SU-DHL-6 (cell line): ENCODE measurements around the gene ULK1.

Experiments
- H2AFZ ChIP-seq: fragments of 200-600 bp; sonication (generic); 2 replicates; pipeline ENCODE4 v1.6.1; 2014; ENCODE audit warnings: low read depth, mild to moderate bottlenecking, moderate library complexity, mixed read lengths, antibody characterized with exemption, low read length; ENCODE audit not compliant: severe bottlenecking
- H3F3A ChIP-seq: fragments of 200-600 bp; shearing (Covaris generic); 2 replicates; pipeline ENCODE4 v1.6.0; 2016; ENCODE audit warnings: antibody characterized with exemption, mild to moderate bottlenecking; ENCODE audit not compliant: insufficient read depth
- H3K27ac ChIP-seq: fragments of 200-600 bp; sonication (generic); 2 replicates; pipeline ENCODE4 v1.5.1; 2016; ENCODE audit warnings: low read depth, mild to moderate bottlenecking, low read length, moderate library complexity, mixed read lengths
- H3K27me3 ChIP-seq: fragments of 200-600 bp; sonication (generic), shearing (Covaris generic); 2 replicates; pipeline ENCODE4 v1.6.0; 2014; ENCODE audit warnings: mild to moderate bottlenecking, low read length
- H3K36me3 ChIP-seq: fragments of 200-600 bp; sonication (generic); 2 replicates; pipeline ENCODE4 v1.6.1; 2014; ENCODE audit warnings: mild to moderate bottlenecking, low read length, mixed read lengths
- H3K4me2 ChIP-seq: fragments of 300-600, 200-600 bp; shearing (Covaris generic), sonication (generic); 2 replicates; pipeline ENCODE4 v1.6.0; 2014; ENCODE audit warnings: low read length, low read depth, mild to moderate bottlenecking; ENCODE audit not compliant: poor library complexity, severe bottlenecking
- H3K4me3 ChIP-seq: fragments of 200-600 bp; sonication (generic); 2 replicates; pipeline ENCODE4 v1.5.1; 2014; ENCODE audit warnings: antibody characterized with exemption, low read length, mild to moderate bottlenecking, mixed read lengths; ENCODE audit not compliant: insufficient read depth, poor library complexity, severe bottlenecking
- H3K79me2 ChIP-seq: fragments of 200-600 bp; sonication (generic); 2 replicates; pipeline ENCODE4 v1.6.1; 2014; ENCODE audit warnings: mild to moderate bottlenecking, low read length, moderate library complexity; ENCODE audit not compliant: insufficient read depth
- H3K9ac ChIP-seq: fragments of 200-600 bp; sonication (generic); 2 replicates; pipeline ENCODE4 v1.7.0; 2014; ENCODE audit warnings: mild to moderate bottlenecking, low read length
- H3K9me2 ChIP-seq: fragments of 200-600 bp; sonication (generic); replicated peaks from 2 replicates; pipeline ENCODE4 v1.6.1; 2014; ENCODE audit warnings: low read length; ENCODE audit not compliant: insufficient read depth
- H3K9me3 ChIP-seq: fragments of 200-600 bp; sonication (generic); 2 replicates; pipeline ENCODE4 v1.6.1; 2014; ENCODE audit warnings: low read length, mixed read lengths; ENCODE audit not compliant: insufficient read depth
- H4K20me1 ChIP-seq: fragments of 200-600 bp; sonication (generic); 2 replicates; pipeline ENCODE4 v1.6.1; 2014; ENCODE audit warnings: low read depth, mild to moderate bottlenecking, antibody characterized with exemption, low read length, moderate library complexity, mixed read lengths
- EZH2phosphoT487 ChIP-seq: fragments of 200-600 bp; sonication (generic), shearing (Covaris generic); conservative IDR thresholded peaks from 2 replicates; pipeline ENCODE4 v1.6.1; 2018; ENCODE audit warnings: mild to moderate bottlenecking, antibody characterized with exemption, low read length, moderate library complexity, mixed read lengths
- TF ChIP-seq, protein P1 (sequence below): fragments of 200-600 bp; sonication (generic); IDR thresholded peaks from one replicate; pipeline ENCODE4 v1.5.1; 2017; ENCODE audit warnings: antibody characterized with exemption, mild to moderate bottlenecking, low read length, moderate library complexity; ENCODE audit not compliant: insufficient read depth, poor library complexity, severe bottlenecking

Gene ULK1

DNA sequence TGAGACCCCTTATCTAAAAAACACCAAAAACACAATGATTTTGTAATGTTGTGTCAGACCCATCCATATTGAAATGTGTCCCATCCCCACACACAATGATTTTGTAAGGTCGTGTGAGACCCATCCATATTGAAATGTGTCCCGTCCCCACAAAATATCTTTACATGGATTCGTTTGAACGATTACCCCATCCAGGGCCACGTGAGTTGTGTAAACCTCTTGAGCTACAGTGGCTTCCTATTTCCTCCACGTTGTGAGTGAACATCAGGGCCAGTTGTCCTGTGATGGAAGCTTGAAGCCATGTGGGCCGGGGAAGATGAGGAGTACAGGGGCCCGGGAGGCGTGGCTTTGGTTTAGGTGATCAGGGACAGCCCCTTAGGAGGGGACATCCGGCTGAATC is 27.0 kb upstream of the ULK1 start:
- Histone ChIP-seq H3K27me3 (no peaks in the 10 kb centered on the region), H3K9me2 (no peaks in the 10 kb centered on the region), H3K4me2 (no peak overlapping the region), H3K4me3 (no peak overlapping the region), H3K9me3 (no peaks in the 10 kb centered on the region), H2AFZ (no peak overlapping the region), H3K36me3 (no peaks in the 10 kb centered on the region), H3K9ac (no peak overlapping the region), H3K27ac (no peak overlapping the region), H4K20me1 (no peaks in the 10 kb centered on the region), H3K79me2 (no peaks in the 10 kb centered on the region), H3F3A (no peaks in the 10 kb centered on the region)
- TF ChIP-seq EZH2phosphoT487: no peak
- TF ChIP-seq, protein P1, sequence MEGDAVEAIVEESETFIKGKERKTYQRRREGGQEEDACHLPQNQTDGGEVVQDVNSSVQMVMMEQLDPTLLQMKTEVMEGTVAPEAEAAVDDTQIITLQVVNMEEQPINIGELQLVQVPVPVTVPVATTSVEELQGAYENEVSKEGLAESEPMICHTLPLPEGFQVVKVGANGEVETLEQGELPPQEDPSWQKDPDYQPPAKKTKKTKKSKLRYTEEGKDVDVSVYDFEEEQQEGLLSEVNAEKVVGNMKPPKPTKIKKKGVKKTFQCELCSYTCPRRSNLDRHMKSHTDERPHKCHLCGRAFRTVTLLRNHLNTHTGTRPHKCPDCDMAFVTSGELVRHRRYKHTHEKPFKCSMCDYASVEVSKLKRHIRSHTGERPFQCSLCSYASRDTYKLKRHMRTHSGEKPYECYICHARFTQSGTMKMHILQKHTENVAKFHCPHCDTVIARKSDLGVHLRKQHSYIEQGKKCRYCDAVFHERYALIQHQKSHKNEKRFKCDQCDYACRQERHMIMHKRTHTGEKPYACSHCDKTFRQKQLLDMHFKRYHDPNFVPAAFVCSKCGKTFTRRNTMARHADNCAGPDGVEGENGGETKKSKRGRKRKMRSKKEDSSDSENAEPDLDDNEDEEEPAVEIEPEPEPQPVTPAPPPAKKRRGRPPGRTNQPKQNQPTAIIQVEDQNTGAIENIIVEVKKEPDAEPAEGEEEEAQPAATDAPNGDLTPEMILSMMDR: no peak

DNA sequence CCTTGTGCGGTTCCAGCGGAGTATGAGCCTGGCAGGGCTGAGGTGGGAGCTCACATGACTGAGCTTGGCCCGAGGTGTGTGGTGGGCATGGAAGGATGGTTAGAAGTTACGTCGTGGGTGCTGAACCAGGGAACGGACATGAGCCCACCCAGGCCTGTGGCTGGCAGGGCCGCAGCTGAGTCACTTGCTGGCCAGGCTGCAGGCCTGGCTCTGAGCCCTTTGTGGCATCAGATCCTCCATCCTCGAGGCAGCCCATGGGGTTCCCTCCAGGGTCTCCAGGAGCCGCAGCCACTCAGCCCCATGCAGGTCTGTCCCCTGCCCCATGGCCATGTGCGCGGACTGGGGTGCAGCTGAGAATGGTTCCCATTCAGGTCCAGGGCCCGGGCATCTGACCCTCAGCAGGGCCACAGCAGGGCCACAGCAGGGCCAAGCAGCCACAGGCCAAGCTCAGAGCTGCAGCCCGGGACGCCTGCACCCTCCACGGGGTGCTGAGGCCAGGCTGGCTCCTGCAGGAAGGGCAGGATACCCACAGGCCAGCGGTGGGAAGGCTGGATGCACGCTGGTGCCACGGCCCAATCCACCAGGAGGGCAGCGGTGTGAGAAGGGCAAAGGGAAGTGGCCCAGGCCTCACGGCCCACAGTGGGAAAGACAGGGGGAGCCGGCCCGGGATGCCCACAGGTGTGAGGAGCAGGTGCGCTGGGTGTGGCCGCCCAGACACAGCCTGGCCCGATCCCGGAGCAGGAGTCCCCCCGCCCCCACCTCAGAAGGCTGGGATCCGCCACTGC is 26.3 kb upstream of the ULK1 start:
- TF ChIP-seq EZH2phosphoT487: no peak
- TF ChIP-seq, protein P1: no peak
- Histone ChIP-seq H3K4me2 (no peak overlapping the region), H2AFZ (no peak overlapping the region), H3K9me3 (no peaks in the 10 kb centered on the region), H3K9me2 (no peaks in the 10 kb centered on the region), H3K27ac (no peak overlapping the region), H4K20me1 (no peaks in the 10 kb centered on the region), H3K27me3 (no peaks in the 10 kb centered on the region), H3K9ac (no peak overlapping the region), H3K36me3 (no peaks in the 10 kb centered on the region), H3F3A (no peaks in the 10 kb centered on the region), H3K79me2 (no peaks in the 10 kb centered on the region), H3K4me3 (no peak overlapping the region)

DNA sequence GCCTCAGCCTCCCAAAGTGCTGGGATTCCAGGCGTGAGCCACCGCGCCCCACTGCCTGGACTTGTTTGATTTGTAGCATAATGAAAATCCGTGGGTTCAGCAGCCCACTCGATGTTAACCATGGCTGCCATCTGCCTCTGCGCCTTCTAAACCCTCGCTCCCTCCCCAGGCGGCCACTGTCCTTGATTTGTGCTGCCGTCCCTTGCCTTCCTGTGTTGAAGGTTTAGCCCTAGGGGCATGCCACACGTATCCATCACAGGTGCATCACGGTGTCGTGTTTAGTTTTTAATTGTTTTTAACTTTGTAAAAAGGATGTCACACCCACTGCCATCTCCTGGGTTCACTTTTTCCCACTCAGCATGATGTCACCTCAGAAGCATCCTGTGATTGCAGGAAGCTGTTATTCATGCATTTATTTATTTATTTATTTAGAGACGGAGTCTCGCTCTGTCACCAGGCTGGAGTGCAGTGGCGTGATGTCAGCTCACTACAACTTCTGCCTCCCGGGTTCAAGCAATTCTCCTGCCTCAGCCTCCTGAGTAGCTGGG is 24.5 kb upstream of the ULK1 start:
- Histone ChIP-seq H3K36me3 (no peaks in the 10 kb centered on the region), H2AFZ (no peak overlapping the region)

More for the DNA sequence above, 24.5 kb upstream of the ULK1 start:
- Histone ChIP-seq H3K27ac (no peak overlapping the region), H3K9ac (no peak overlapping the region), H4K20me1 (no peaks in the 10 kb centered on the region), H3K9me3 (no peaks in the 10 kb centered on the region), H3K79me2 (no peaks in the 10 kb centered on the region), H3K27me3 (no peaks in the 10 kb centered on the region), H3K4me2 (no peak overlapping the region), H3K9me2 (no peaks in the 10 kb centered on the region), H3K4me3 (no peak overlapping the region), H3F3A (no peaks in the 10 kb centered on the region)
- no peak for TF ChIP-seq EZH2phosphoT487
- TF ChIP-seq, protein P1: no peak
